MCF 10A (cell line): Measurements from ENCODE around the gene ZNHIT2. TPM values are rescaled to one million over a fixed set of nuclear protein-coding genes. Genes with fewer than 3 reads are reported as not detected.
A peak's percentile ranks its signal among the peaks of the same experiment; 100 is the strongest.

ENCODE experiments used
- BruUV-seq: library from RNA; stranded (reverse); fragments of 400-500 nt; replicated peaks from 2 replicates; lab custom pipeline; 2021; lab: Mats Ljungman, UMichigan
- CTCF ChIA-PET: fragments of 300-600 bp; sonication (Branson Sonifier 250); formaldehyde crosslinking; extraction: SDS; loops from one replicate; lab custom pipeline; 2021; ENCODE audit warnings: antibody characterized with exemption, inconsistent platforms; lab: Yijun Ruan, JAX
- POLR2A ChIA-PET: fragments of 300-600, 350-650 bp; sonication (Branson Sonifier 250); formaldehyde crosslinking; extraction: SDS; loops from one replicate; lab custom pipeline; 2020; ENCODE audit warnings: antibody characterized with exemption, inconsistent platforms; lab: Yijun Ruan, JAX
- DNase-seq: peaks from one replicate; pipeline ENCODE4 v3.0.0-alpha.2; 2018; ENCODE audit not compliant: unreplicated experiment
- H3K27ac Mint-ChIP-seq: one replicate; pipeline ENCODE4 v1.8.0; 2022; ENCODE audit warnings: mild to moderate bottlenecking, low read depth, mixed read lengths; ENCODE audit not compliant: unreplicated experiment
- H3K27me3 Mint-ChIP-seq: one replicate; pipeline ENCODE4 v1.8.0; 2022; ENCODE audit warnings: mixed read lengths; ENCODE audit not compliant: insufficient read depth, unreplicated experiment
- H3K36me3 Mint-ChIP-seq: one replicate; pipeline ENCODE4 v1.8.0; 2022; ENCODE audit warnings: mild to moderate bottlenecking, moderate library complexity, mixed read lengths; ENCODE audit not compliant: insufficient read depth, unreplicated experiment
- H3K4me1 Mint-ChIP-seq: one replicate; pipeline ENCODE4 v1.8.0; 2022; ENCODE audit warnings: mixed read lengths; ENCODE audit not compliant: insufficient read depth, unreplicated experiment
- H3K4me3 Mint-ChIP-seq: one replicate; pipeline ENCODE4 v1.8.0; 2022; ENCODE audit warnings: mild to moderate bottlenecking, moderate library complexity, mixed read lengths; ENCODE audit not compliant: unreplicated experiment
- H3K9me3 Mint-ChIP-seq: one replicate; pipeline ENCODE4 v1.8.0; 2022; ENCODE audit warnings: mixed read lengths; ENCODE audit not compliant: unreplicated experiment
- intact Hi-C: fragments of 100-400 bp; cut with micrococcal nuclease; formaldehyde crosslinking; loops from 2 replicates; pipeline ENCODE4 v1.14.1; 2022
- total RNA-seq: library from RNA; stranded (reverse); gene quantifications from 2 replicates; pipeline ENCODE4 v1.2.3, GENCODE V29; 2022
- TF ChIP-seq, protein P1 (sequence below): fragments of 200-600 bp; IDR thresholded peaks from one replicate; pipeline ENCODE4 v1.8.0; 2022; ENCODE audit warnings: antibody characterized with exemption, mild to moderate bottlenecking; ENCODE audit not compliant: unreplicated experiment

ZNHIT2 gene
- total RNA-seq, 1 experiment from 2014 or later: 23.6 TPM

- H3K4me3 Mint-ChIP-seq: no peak overlapping the region
- peaks cover 65% of the 10 kb centered on the region for H3K36me3 Mint-ChIP-seq
- ChIA-PET CTCF (interaction anchor here (1.0 to 1.1 kb wide), 2 partner anchors 58 to 129 kb away, joined by 3 to 4 read pairs; no protein-coding TSS in a partner anchor), POLR2A (interaction anchor here (0.6 to 8.8 kb wide), 5 partner anchors 9 to 1220 kb away, joined by 3 to 138 read pairs (median 4); partner anchors contain the start of genes CAPN1, POLA2 and SYVN1)
- H3K9me3 Mint-ChIP-seq: no peaks in the 10 kb centered on the region
- H3K27ac Mint-ChIP-seq: peak overlapping the region; percentile 67
- TF ChIP-seq, protein P1, sequence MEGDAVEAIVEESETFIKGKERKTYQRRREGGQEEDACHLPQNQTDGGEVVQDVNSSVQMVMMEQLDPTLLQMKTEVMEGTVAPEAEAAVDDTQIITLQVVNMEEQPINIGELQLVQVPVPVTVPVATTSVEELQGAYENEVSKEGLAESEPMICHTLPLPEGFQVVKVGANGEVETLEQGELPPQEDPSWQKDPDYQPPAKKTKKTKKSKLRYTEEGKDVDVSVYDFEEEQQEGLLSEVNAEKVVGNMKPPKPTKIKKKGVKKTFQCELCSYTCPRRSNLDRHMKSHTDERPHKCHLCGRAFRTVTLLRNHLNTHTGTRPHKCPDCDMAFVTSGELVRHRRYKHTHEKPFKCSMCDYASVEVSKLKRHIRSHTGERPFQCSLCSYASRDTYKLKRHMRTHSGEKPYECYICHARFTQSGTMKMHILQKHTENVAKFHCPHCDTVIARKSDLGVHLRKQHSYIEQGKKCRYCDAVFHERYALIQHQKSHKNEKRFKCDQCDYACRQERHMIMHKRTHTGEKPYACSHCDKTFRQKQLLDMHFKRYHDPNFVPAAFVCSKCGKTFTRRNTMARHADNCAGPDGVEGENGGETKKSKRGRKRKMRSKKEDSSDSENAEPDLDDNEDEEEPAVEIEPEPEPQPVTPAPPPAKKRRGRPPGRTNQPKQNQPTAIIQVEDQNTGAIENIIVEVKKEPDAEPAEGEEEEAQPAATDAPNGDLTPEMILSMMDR: no peak
- no TSS peak for BruUV-seq
- H3K27me3 Mint-ChIP-seq: no peaks in the 10 kb centered on the region
- H3K4me1 Mint-ChIP-seq: peaks cover 6% of the 10 kb centered on the region
- no peak for DNase-seq
- intact Hi-C loops: no loop called here
Observed at GRCh38 chr11:65124480-65125196, 7.1 kb upstream of the ZNHIT2 start.

DNA sequence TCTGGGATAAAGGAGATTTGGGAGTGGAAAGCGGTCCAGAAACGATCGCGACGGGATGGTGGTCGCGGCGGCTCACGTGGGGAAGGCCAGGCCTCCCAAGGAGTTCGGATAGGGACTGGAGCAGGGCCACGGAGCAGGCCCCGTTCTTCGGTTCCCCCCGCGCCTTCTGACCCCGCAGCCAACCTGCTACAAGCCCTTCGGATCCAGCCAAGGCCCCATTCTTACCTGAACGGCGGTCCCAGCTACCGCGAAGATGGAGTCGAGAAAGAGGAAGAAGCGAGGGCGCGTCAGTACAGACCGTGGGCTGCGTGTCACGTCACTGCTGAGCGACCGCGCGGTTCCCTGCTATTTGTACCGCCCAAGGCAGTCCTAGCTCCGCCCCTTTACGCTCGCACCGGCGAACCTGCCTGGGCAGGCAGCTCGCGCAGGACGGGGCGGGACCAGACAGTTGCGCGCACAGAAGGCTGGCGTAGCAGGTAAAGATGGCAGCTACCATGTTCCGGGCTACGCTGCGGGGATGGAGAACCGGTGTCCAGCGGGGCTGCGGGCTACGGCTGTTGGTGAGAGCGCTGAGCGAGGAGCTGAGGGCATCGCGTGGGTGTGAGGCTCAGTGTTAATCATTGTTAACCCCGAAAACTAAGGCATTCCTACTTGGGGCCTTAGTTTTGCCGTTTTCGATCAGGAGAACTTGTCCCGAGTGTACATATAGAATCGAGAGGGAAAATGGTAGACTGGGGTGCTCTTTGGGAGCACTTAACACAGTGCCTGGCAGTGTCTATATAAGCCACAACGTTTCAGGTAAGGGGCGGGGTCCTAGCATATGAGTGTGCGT, 4.6 kb upstream of the ZNHIT2 start, which contains the start of the genes FAU and MRPL49:
FAU (minus strand) TSS at position 270 of the 832 bp plus-strand sequence. CDS start 321 bp downstream, outside the sequence.
MRPL49 (plus strand) TSS at position 457 of the 832 bp plus-strand sequence; CDS start at position 483, 26 bp downstream.
- intact Hi-C loops: no loop called here
- ChIA-PET POLR2A (interaction anchor here (0.6 to 8.8 kb wide), 45 partner anchors 10 to 881 kb away, joined by 3 to 138 read pairs (median 4); partner anchors contain the start of genes ARL2, ATG2A, BANF1 and CAPN1), CTCF (interaction anchor here (0.6 to 2.8 kb wide), 8 partner anchors 9 to 274 kb away, joined by 3 to 19 read pairs (median 4); partner anchors contain the start of genes CAPN1, SAC3D1, SNX15 and TM7SF2)
- Mint-ChIP-seq H3K4me1 (peaks cover 11% of the 10 kb centered on the region), H3K9me3 (no peaks in the 10 kb centered on the region), H3K36me3 (peaks cover 72% of the 10 kb centered on the region), H3K4me3 (peak within 1 kb of the TSS; percentile 99), H3K27me3 (no peaks in the 10 kb centered on the region), H3K27ac (peak within 1 kb of the TSS; percentile 98)
- peak; percentile 96 for DNase-seq
- TF ChIP-seq, protein P1: no peak
- BruUV-seq: TSS peak; percentile 67

- H3K4me3 Mint-ChIP-seq: peak overlapping the region; percentile 99
- TSS peak; percentile 65 for BruUV-seq
- H3K9me3 Mint-ChIP-seq: no peaks in the 10 kb centered on the region
- H3K27ac Mint-ChIP-seq: peak overlapping the region; percentile 98
- peaks cover 66% of the 10 kb centered on the region for H3K36me3 Mint-ChIP-seq
- intact Hi-C loops: no loop called here
- TF ChIP-seq, protein P1: no peak
- DNase-seq: no peak
- ChIA-PET CTCF (interaction anchor here (0.6 to 2.8 kb wide), 10 partner anchors 9 to 433 kb away, joined by 3 to 19 read pairs (median 4); partner anchors contain the start of genes CAPN1, SAC3D1, SNX15 and TM7SF2), POLR2A (interaction anchor here (0.6 to 8.8 kb wide), 40 partner anchors 10 to 881 kb away, joined by 3 to 138 read pairs (median 4); partner anchors contain the start of genes ARL2, ATG2A, BANF1 and CAPN1)
- no peaks in the 10 kb centered on the region for H3K27me3 Mint-ChIP-seq
- peaks cover 11% of the 10 kb centered on the region for H3K4me1 Mint-ChIP-seq
Observed at GRCh38 chr11:65121447-65121864, 4.0 kb upstream of the ZNHIT2 start.
